KMS-11 (cell line): Measurements from ENCODE around the gene COG8.

Source experiments
- H2AFZ ChIP-seq: fragments of 200-600 bp; sonication (generic); 2 replicates; pipeline ENCODE4 v1.6.1; 2016; ENCODE audit warnings: antibody characterized with exemption, mixed run types, low read depth
- H3K27ac ChIP-seq: fragments of 200-600 bp; sonication (generic); 2 replicates; pipeline ENCODE4 v1.6.1; 2016; ENCODE audit warnings: mild to moderate bottlenecking, mixed run types
- H3K27me3 ChIP-seq: fragments of 200-600 bp; sonication (generic); 2 replicates; pipeline ENCODE4 v1.6.1; 2017; ENCODE audit warnings: mild to moderate bottlenecking, low read depth, mixed run types, moderate library complexity; ENCODE audit not compliant: insufficient read depth
- H3K36me3 ChIP-seq: fragments of 200-600 bp; sonication (generic); 2 replicates; pipeline ENCODE4 v1.6.1; 2017; ENCODE audit warnings: mild to moderate bottlenecking, mixed run types; ENCODE audit not compliant: insufficient read depth
- H3K4me1 ChIP-seq: fragments of 200-600 bp; sonication (generic); 2 replicates; pipeline ENCODE4 v1.6.1; 2016; ENCODE audit warnings: mild to moderate bottlenecking, low read depth, mixed run types; ENCODE audit not compliant: poor library complexity, severe bottlenecking
- H3K4me2 ChIP-seq: fragments of 200-600 bp; sonication (generic); 2 replicates; pipeline ENCODE4 v1.7.0; 2016; ENCODE audit warnings: mild to moderate bottlenecking, mixed run types
- H3K4me3 ChIP-seq: fragments of 200-600 bp; sonication (generic); IDR thresholded peaks from 2 replicates; pipeline ENCODE4 v1.6.1; 2017; ENCODE audit warnings: low read depth, low read length, mixed read lengths; ENCODE audit not compliant: insufficient read depth
- H3K79me2 ChIP-seq: fragments of 200-600 bp; sonication (generic); 2 replicates; pipeline ENCODE4 v1.6.1; 2016; ENCODE audit warnings: low read depth, mixed run types; ENCODE audit not compliant: insufficient read depth
- H3K9ac ChIP-seq: fragments of 200-600 bp; sonication (generic); 2 replicates; pipeline ENCODE4 v1.6.1; 2016; ENCODE audit warnings: mild to moderate bottlenecking, mixed run types
- H4K20me1 ChIP-seq: fragments of 200-600 bp; sonication (generic); 2 replicates; pipeline ENCODE4 v1.6.1; 2016; ENCODE audit warnings: mild to moderate bottlenecking, mixed run types; ENCODE audit not compliant: insufficient read depth
- CTCF ChIP-seq: fragments of 200-600 bp; sonication (generic); conservative IDR thresholded peaks from 2 replicates; pipeline ENCODE4 v1.6.1; 2017; ENCODE audit warnings: low read depth, mild to moderate bottlenecking, antibody characterized with exemption, low read length, moderate library complexity, mixed read lengths

Gene COG8

DNA sequence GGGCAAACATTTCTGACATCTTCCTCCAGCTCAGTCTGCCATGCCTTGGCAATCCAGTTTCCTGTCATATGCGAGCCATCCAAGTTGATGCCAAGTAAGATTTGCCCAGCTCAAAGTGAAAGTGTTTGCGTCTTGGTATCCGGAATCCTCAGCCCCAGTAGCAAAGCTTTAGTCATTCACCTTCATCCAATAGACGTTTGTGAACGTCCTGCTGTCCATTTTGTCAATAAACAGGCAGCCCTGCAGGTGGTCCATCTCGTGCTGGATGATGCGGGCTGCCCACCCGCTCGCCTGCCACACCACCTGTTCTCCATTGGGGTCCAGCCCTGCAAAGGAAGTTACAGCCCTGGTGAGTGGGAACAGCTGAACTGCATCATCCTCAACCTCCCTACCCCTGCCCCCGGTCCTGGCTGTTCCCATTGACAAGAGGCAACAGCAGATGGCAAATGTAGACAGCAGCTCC, 10.5 kb downstream of the COG8 start:
- TF ChIP-seq CTCF, result no peak
- Histone ChIP-seq H2AFZ (no peak overlapping the region), H3K4me3 (no peak overlapping the region), H3K4me2 (peak overlapping the region; percentile 93), H3K79me2 (peaks cover 49% of the 10 kb centered on the region), H3K27ac (no peak overlapping the region), H4K20me1 (no peaks in the 10 kb centered on the region), H3K36me3 (no peaks in the 10 kb centered on the region; the same call in none of the 2 replicates), H3K9ac (no peak overlapping the region), H3K4me1 (peaks cover 38% of the 10 kb centered on the region), H3K27me3 (no peaks in the 10 kb centered on the region)

DNA sequence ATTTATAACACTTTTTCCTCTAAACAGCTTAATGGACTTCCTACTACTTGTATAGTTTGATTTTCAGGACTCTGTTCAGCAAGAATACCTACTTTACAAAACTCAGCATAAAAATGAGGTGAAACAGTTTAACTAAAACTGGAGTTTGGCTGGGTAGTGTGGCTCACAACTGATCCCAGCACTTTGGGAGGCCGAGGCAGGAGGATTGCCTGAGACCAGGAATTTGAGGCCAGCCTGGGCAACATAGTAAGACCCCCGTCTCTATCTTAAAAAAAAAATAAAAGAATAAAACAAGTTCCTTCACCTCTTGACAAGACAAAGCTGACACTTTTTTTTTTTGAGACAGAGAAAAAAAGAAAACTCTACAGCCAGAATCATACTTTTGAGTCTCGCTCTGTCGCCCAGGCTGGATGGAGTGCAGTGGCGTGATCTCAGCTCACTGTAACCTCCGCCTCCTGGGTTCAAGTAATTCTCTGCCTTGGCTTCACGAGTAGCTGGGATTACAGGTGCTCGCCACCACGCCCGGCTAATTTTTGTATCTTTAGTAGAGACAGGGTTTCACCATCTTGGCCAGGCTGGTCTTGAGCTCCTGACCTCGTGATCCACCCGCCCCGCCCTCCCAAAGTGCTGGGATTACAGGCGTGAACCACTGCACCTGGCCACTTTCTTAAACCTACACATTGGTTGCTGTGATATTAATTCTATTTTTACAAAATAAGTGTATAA, 11.6 kb downstream of the COG8 start:
- H3K27ac ChIP-seq, result no peak overlapping the region; the same call in 1 of the 2 replicates
- no peaks in the 10 kb centered on the region for H3K27me3 ChIP-seq
- no peaks in the 10 kb centered on the region for H4K20me1 ChIP-seq
- peak overlapping the region; percentile 93; the same call in 1 of the 2 replicates for H3K4me2 ChIP-seq
- H2AFZ ChIP-seq, result no peak overlapping the region
- no peaks in the 10 kb centered on the region; the same call in 1 of the 2 replicates for H3K36me3 ChIP-seq
- peaks cover 49% of the 10 kb centered on the region for H3K79me2 ChIP-seq
- TF ChIP-seq CTCF, result no peak
- peaks cover 38% of the 10 kb centered on the region for H3K4me1 ChIP-seq
- H3K4me3 ChIP-seq, result no peak overlapping the region
- H3K9ac ChIP-seq, result no peak overlapping the region

- Histone ChIP-seq H3K36me3 (no peaks in the 10 kb centered on the region; the same call in 1 of the 2 replicates), H3K4me2 (no peak overlapping the region; the same call in 1 of the 2 replicates), H4K20me1 (no peaks in the 10 kb centered on the region), H2AFZ (no peak overlapping the region), H3K27me3 (no peaks in the 10 kb centered on the region), H3K9ac (no peak overlapping the region), H3K4me1 (peaks cover 38% of the 10 kb centered on the region), H3K4me3 (no peak overlapping the region), H3K79me2 (peaks cover 49% of the 10 kb centered on the region), H3K27ac (no peak overlapping the region)
- TF ChIP-seq CTCF, result no peak
Measured at GRCh38 chr16:69326172-69326873, 13.0 kb downstream of the COG8 start.

GRCh38 chr16:69325784-69326171, 13.6 kb downstream of the COG8 start:
- Histone ChIP-seq H3K4me3 (no peak overlapping the region), H4K20me1 (no peaks in the 10 kb centered on the region), H3K27ac (no peak overlapping the region), H3K36me3 (no peaks in the 10 kb centered on the region; the same call in 1 of the 2 replicates), H2AFZ (no peak overlapping the region), H3K27me3 (no peaks in the 10 kb centered on the region), H3K9ac (no peak overlapping the region), H3K4me2 (no peak overlapping the region), H3K4me1 (peaks cover 35% of the 10 kb centered on the region), H3K79me2 (peaks cover 49% of the 10 kb centered on the region)
- no peak for TF ChIP-seq CTCF
